M059J (cell line): ENCODE results near the gene CCL4. TPM values are rescaled to one million over a fixed set of nuclear protein-coding genes. Genes with fewer than 3 reads are reported as not detected.

ENCODE experiments used
- DNase-seq: peaks from one replicate; pipeline ENCODE4 v3.0.0-alpha.2; 2012; ENCODE audit warnings: low read depth
- total RNA-seq: library from RNA; depleted of rRNA; stranded (reverse); fragments of >200 nt; shearing (Covaris generic); gene quantifications from 2 replicates; pipeline ENCODE4 v1.2.3, GENCODE V29; 2014; rRNA removed

The CCL4 gene
- total RNA-seq, 1 experiment from 2014 or later, result 0.10 TPM

GRCh38 chr17:36144014-36144413 lies 40.4 kb downstream of the CCL4 start:
- DNase-seq, result no peak

- DNase-seq, result no peak
Observed at GRCh38 chr17:36144981-36145729, 41.5 kb downstream of the CCL4 start.

- DNase-seq, result no peak
Observed at GRCh38 chr17:36147601-36148000, 44.0 kb downstream of the CCL4 start.

DNA sequence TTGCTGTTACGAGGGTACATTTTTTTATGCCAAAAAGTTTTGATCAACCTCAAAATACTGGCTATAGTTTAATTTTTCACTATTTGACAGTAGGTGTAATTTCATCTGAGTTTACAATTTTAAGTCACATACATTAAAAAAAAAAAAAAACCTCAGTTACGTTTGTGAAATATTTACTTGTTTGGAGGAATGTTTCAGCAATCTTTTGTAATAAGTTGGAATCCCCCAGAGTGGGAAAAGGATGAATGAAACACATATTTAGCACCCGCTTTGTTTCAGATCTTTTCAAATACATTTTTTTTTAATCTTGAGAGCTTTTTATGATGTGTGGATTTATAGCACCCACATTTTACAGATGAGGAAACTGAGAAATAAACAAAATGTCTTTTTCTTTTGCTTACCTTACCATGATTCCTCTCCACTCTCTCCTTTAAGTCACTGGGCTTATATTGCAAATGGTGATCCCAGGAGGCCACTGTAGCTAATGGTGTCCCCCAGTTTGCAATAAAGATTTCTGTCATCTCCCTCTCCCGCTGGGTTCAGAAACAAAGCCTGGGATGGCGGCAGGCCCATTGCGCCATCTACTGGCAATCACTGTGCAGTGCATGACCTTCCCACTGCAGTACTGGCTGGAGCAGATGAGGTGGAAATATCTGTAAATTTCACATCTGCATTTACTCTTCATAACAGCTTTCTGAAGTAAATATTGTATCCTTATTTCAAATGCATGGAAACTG lies 45.1 kb downstream of the CCL4 start:
- DNase-seq, result peak; percentile 35

- peak; percentile 56 for DNase-seq
Observed at GRCh38 chr17:36149296-36149820, 45.7 kb downstream of the CCL4 start.

GRCh38 chr17:36151891-36152638 lies 48.4 kb downstream of the CCL4 start:
- DNase-seq, result no peak

- DNase-seq, result peak; percentile 23
Observed at GRCh38 chr17:36152639-36153120, 49.1 kb downstream of the CCL4 start.

GRCh38 chr17:36153895-36154610 lies 50.4 kb downstream of the CCL4 start:
- no peak for DNase-seq

Other genes starting within 250 kb of the CCL4 start
- gene HEATR9, start 234.9 kb upstream of the CCL4 start, total RNA-seq, result not detected in 2 replicates
- 36.1 and 37.6 TPM in 2 replicates for gene CCL5, start 223.5 kb upstream of the CCL4 start, total RNA-seq
- 4.9 and 7.7 TPM in 2 replicates for gene RDM1, start 173.1 kb upstream of the CCL4 start, total RNA-seq
- not detected in 2 replicates for gene LYZL6, start 160.1 kb upstream of the CCL4 start, total RNA-seq
- not detected in 2 replicates for gene CCL16, start 122.3 kb upstream of the CCL4 start, total RNA-seq
- gene CCL14, start 117.1 kb upstream of the CCL4 start, total RNA-seq, result not detected in 2 replicates
- not detected in 2 replicates for gene CCL15, start 102.3 kb upstream of the CCL4 start, total RNA-seq
- gene CCL23, start 85.9 kb upstream of the CCL4 start, total RNA-seq, result not detected in 2 replicates
- not detected in 2 replicates for gene CCL18, start 39.6 kb upstream of the CCL4 start, total RNA-seq
- not detected in 2 replicates for gene CCL3, start 13.7 kb upstream of the CCL4 start, total RNA-seq
- not detected in 2 replicates for gene TBC1D3B, start 72.8 kb downstream of the CCL4 start, total RNA-seq
- not detected in 2 replicates for gene CCL3L1, start 92.9 kb downstream of the CCL4 start, total RNA-seq
- gene CCL4L2, start 107.2 kb downstream of the CCL4 start, total RNA-seq, result not detected in 2 replicates
- 1.0 TPM in 1 of 2 replicates, not detected in the other for gene TBC1D3I, start 160.7 kb downstream of the CCL4 start, total RNA-seq
- gene TBC1D3G, start 220.1 kb downstream of the CCL4 start, total RNA-seq, result not detected in 2 replicates